ENCODE measurements around the gene IPCEF1.

IPCEF1 gene

GRCh38 chr6:154218787-154219186, 137.8 kb downstream of the IPCEF1 start:
- H3K4me3 ChIP-seq (replicated peaks; ENCODE audit: low read depth, low read length) = no peak overlapping the region
- DNase-seq (ENCODE audit: low read depth) = no peak
- no peak for TF ChIP-seq CTCF (IDR thresholded peaks at IDR 0.05; ENCODE audit: low read length, missing control alignments)

GRCh38 chr6:154218301-154218700, 138.3 kb downstream of the IPCEF1 start:
- no peak for TF ChIP-seq CTCF (IDR thresholded peaks at IDR 0.05; ENCODE audit: low read length, missing control alignments)
- no peak overlapping the region for H3K4me3 ChIP-seq (replicated peaks; ENCODE audit: low read depth, low read length)
- no peak for DNase-seq (ENCODE audit: low read depth)

GRCh38 chr6:154213782-154214181, 142.8 kb downstream of the IPCEF1 start:
- H3K4me3 ChIP-seq (replicated peaks; ENCODE audit: low read depth, low read length) = no peak overlapping the region
- TF ChIP-seq CTCF (IDR thresholded peaks at IDR 0.05; ENCODE audit: low read length, missing control alignments) = no peak
- DNase-seq (ENCODE audit: low read depth) = no peak

GRCh38 chr6:154210678-154211077, 145.9 kb downstream of the IPCEF1 start:
- no peak for TF ChIP-seq CTCF (IDR thresholded peaks at IDR 0.05; ENCODE audit: low read length, missing control alignments)
- DNase-seq (ENCODE audit: low read depth) = no peak
- no peak overlapping the region for H3K4me3 ChIP-seq (replicated peaks; ENCODE audit: low read depth, low read length)

GRCh38 chr6:154209555-154209954, 147.0 kb downstream of the IPCEF1 start:
- H3K4me3 ChIP-seq (replicated peaks; ENCODE audit: low read depth, low read length) = no peak overlapping the region
- no peak for TF ChIP-seq CTCF (IDR thresholded peaks at IDR 0.05; ENCODE audit: low read length, missing control alignments)
- no peak for DNase-seq (ENCODE audit: low read depth)

- no peak for TF ChIP-seq CTCF (IDR thresholded peaks at IDR 0.05; ENCODE audit: low read length, missing control alignments)
- DNase-seq (ENCODE audit: low read depth) = no peak
- no peak overlapping the region for H3K4me3 ChIP-seq (replicated peaks; ENCODE audit: low read depth, low read length)
Measured at GRCh38 chr6:154206996-154207395, 149.6 kb downstream of the IPCEF1 start.

- TF ChIP-seq CTCF (IDR thresholded peaks at IDR 0.05; ENCODE audit: low read length, missing control alignments) = no peak
- no peak overlapping the region for H3K4me3 ChIP-seq (replicated peaks; ENCODE audit: low read depth, low read length)
- DNase-seq (ENCODE audit: low read depth) = no peak
Measured at GRCh38 chr6:154206141-154206540, 150.5 kb downstream of the IPCEF1 start.
